Parathyroid adenoma (tissue), 2 donors: Measurements from ENCODE around the gene ZNF385D.
"Not testable (repeated sequence)": the region's sequence is repeated elsewhere in the genome, so short reads cannot be mapped to it uniquely, and the experiment has no call there.

Experiments
- H2AFZ ChIP-seq: fragments of 300-600 bp; sonication (generic); one replicate; pipeline ENCODE4 v1.7.0; 2017; ENCODE audit warnings: antibody characterized with exemption, mild to moderate bottlenecking
- H3K27ac ChIP-seq: fragments of 300-600 bp; sonication (generic); one replicate; pipeline ENCODE4 v1.7.0; 2017
- H3K27me3 ChIP-seq: fragments of 300-600 bp; sonication (generic); one replicate; pipeline ENCODE4 v1.7.0; 2017; ENCODE audit warnings: low read length; ENCODE audit not compliant: control insufficient read depth, insufficient read depth
- H3K36me3 ChIP-seq: fragments of 300-600 bp; sonication (generic); one replicate; pipeline ENCODE4 v1.7.0; 2017; ENCODE audit warnings: low read length; ENCODE audit not compliant: control insufficient read depth, insufficient read depth
- H3K4me1 ChIP-seq: fragments of 300-600 bp; sonication (generic); one replicate; pipeline ENCODE4 v1.7.0; 2017; ENCODE audit warnings: control low read depth
- H3K4me2 ChIP-seq: fragments of 300-600 bp; sonication (generic); one replicate; pipeline ENCODE4 v1.7.0; 2017; ENCODE audit warnings: low read length
- H3K4me3 ChIP-seq: fragments of 300-600 bp; sonication (generic); one replicate; pipeline ENCODE4 v1.7.0; 2017; ENCODE audit warnings: low read depth, low read length
- H3K79me2 ChIP-seq: fragments of 300-600 bp; sonication (generic); one replicate; pipeline ENCODE4 v1.7.0; 2017; ENCODE audit warnings: control low read depth
- H3K9ac ChIP-seq: fragments of 300-600 bp; sonication (generic); one replicate; pipeline ENCODE4 v1.7.0; 2017; ENCODE audit warnings: mild to moderate bottlenecking
- H3K9me3 ChIP-seq: fragments of 300-600 bp; sonication (generic); one replicate; pipeline ENCODE4 v1.7.0; 2017; ENCODE audit warnings: low read length; ENCODE audit not compliant: control insufficient read depth
- CTCF ChIP-seq: fragments of 300-600 bp; sonication (generic); IDR thresholded peaks from one replicate; pipeline ENCODE4 v1.7.0; 2017; ENCODE audit warnings: antibody characterized with exemption, mild to moderate bottlenecking
- donor health status: primary hyperparathyroidism.

Gene ZNF385D

DNA sequence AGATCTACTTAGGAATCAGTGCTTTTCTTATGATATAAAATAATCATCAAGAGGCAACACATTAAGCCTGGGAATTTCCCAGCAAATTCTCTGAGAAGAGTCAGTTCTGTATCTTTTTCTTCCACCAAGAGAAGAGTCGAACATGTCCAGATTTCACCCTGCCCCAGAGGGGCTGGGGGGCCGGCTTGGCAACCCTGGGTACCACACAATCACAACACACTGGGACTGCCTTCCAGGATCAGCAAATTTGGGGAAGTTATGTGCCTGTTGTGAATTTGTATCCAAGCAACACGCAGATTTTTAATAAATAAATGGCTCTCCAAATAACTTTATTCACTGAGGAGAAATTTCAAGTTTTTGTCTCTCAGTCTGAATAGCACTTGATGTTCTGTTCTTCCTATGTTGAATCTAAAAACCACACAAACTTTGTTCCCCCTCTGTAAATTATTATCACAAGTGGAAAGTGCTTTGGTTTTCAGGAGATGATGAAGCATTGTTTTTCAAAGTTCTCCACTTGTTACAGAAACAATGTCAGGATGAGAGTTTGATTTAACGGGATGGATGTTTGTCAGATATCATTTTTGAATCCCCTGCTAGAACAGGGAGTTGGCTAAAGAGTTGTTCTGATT lies 357.2 kb downstream of the ZNF385D start:
- H3K9ac ChIP-seq, result no peak overlapping the region

GRCh38 chr3:21392526-21392925 lies 358.5 kb downstream of the ZNF385D start:
- H3K27me3 ChIP-seq, result no peaks in the 10 kb centered on the region
- H3K4me2 ChIP-seq, result no peak overlapping the region
- no peak overlapping the region for H3K27ac ChIP-seq
- no peaks in the 10 kb centered on the region for H3K79me2 ChIP-seq
- H3K9ac ChIP-seq, result no peak overlapping the region
- no peaks in the 10 kb centered on the region for H3K36me3 ChIP-seq
- no peaks in the 10 kb centered on the region for H3K4me1 ChIP-seq
- no peak overlapping the region for H3K4me3 ChIP-seq
- H2AFZ ChIP-seq, result no peak overlapping the region
- no peak for TF ChIP-seq CTCF
- H3K9me3 ChIP-seq, result no peaks in the 10 kb centered on the region

More for the DNA sequence above, 357.2 kb downstream of the ZNF385D start:
- no peaks in the 10 kb centered on the region for H3K79me2 ChIP-seq
- no peaks in the 10 kb centered on the region for H3K36me3 ChIP-seq
- no peak overlapping the region for H3K27ac ChIP-seq
- H3K27me3 ChIP-seq, result no peaks in the 10 kb centered on the region
- no peak overlapping the region for H3K4me2 ChIP-seq
- no peaks in the 10 kb centered on the region for H3K9me3 ChIP-seq
- H3K4me1 ChIP-seq, result no peaks in the 10 kb centered on the region
- no peak overlapping the region for H2AFZ ChIP-seq
- H3K4me3 ChIP-seq, result no peak overlapping the region
- no peak for TF ChIP-seq CTCF

GRCh38 chr3:21390856-21391255 lies 360.2 kb downstream of the ZNF385D start:
- H3K79me2 ChIP-seq, result no peaks in the 10 kb centered on the region
- H3K4me3 ChIP-seq, result no peak overlapping the region
- no peaks in the 10 kb centered on the region for H3K9me3 ChIP-seq
- no peak overlapping the region for H3K27ac ChIP-seq
- H3K4me1 ChIP-seq, result no peaks in the 10 kb centered on the region
- no peaks in the 10 kb centered on the region for H3K36me3 ChIP-seq
- no peaks in the 10 kb centered on the region for H3K27me3 ChIP-seq
- no peak overlapping the region for H2AFZ ChIP-seq
- H3K9ac ChIP-seq, result no peak overlapping the region
- TF ChIP-seq CTCF, result no peak
- no peak overlapping the region for H3K4me2 ChIP-seq

DNA sequence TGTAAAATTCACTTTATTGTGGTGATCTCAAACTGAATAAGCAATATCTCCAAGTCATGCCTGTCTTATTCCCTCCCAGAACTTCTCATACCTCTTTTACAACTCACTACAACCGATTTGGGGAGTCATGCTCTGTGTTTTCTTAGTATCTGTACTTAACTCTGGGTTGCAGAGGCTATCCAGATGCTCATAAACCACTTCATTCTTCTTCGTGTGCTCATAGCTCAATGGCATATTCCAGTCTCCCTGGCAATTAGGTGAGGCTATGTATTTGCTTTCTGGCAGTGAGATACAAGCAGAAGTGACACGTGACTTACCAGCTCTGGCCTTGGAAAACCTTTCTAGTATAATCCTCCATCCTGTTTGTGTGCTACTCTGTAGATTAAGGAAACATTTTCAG lies 360.9 kb downstream of the ZNF385D start:
- H3K27me3 ChIP-seq, result no peaks in the 10 kb centered on the region
- no peak overlapping the region for H3K9ac ChIP-seq
- H3K4me3 ChIP-seq, result no peak overlapping the region
- no peaks in the 10 kb centered on the region for H3K9me3 ChIP-seq
- H3K4me2 ChIP-seq, result no peak overlapping the region
- no peaks in the 10 kb centered on the region for H3K79me2 ChIP-seq
- H2AFZ ChIP-seq, result no peak overlapping the region
- H3K4me1 ChIP-seq, result no peaks in the 10 kb centered on the region
- H3K27ac ChIP-seq, result no peak overlapping the region
- no peak for TF ChIP-seq CTCF
- H3K36me3 ChIP-seq, result no peaks in the 10 kb centered on the region

DNA sequence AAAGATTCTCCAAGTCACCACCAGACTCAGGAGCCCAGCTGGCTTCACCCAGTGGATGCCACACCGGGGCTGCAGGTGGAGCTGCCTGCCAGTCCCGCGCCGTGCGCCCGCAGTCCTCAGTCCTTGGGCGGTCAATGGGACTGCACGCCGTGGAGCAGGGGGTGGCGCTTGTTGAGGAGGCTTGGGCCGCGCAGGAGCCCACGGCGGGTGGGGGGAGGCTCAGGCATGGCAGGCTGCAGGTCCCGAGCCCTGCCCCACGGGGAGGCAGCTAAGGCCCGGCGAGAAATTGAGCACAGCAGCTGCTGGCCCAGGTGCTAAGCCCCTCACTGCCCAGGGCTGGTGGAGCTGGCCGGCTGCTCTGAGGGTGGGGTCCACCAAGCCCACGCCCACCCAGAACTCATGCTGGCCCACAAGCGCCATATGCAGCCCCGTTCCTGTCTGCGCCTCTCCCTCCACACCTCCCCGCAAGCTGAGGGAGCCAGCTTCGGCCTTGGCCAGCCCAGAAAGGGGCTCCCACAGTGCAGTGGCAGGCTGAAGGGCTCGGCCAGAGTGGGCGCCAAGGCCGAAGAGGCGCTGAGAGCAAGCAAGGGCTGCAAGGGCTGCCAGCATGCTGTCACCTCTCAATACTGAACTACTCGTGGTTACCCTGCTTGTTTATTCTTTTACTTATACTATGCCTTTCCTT lies 363.7 kb downstream of the ZNF385D start:
- not testable (repeated sequence) for H3K4me1 ChIP-seq, H2AFZ ChIP-seq, H3K4me3 ChIP-seq, H3K27ac ChIP-seq, H3K4me2 ChIP-seq, H3K9ac ChIP-seq, H3K36me3 ChIP-seq, H3K9me3 ChIP-seq, H3K79me2 ChIP-seq, H3K27me3 ChIP-seq

DNA sequence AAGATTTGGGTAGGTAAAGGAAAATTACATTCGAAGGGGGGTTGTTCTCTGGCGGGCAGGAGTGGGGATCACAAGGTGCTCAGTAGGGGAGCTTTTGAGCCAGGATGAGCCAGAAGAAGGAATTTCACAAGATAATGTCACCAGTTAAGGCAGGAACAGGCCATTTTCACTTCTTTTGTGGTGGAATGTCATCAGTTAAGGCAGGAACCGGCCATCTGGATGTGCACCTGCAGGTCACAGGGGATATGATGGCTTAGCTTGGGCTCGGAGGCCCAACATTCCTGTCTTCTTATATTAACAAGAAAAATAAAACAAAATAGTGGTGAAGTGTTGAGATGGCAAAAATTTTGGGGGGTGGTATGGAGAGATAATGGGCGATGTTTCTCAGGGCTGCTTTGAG lies 373.0 kb downstream of the ZNF385D start:
- H3K27me3 ChIP-seq, H3K27ac ChIP-seq, H3K4me1 ChIP-seq, H3K9me3 ChIP-seq, H2AFZ ChIP-seq, H3K36me3 ChIP-seq, H3K4me2 ChIP-seq, H3K79me2 ChIP-seq, H3K9ac ChIP-seq, H3K4me3 ChIP-seq: not testable (repeated sequence)
